ENCODE measurements around the gene AGPAT2. TPM values are rescaled to one million over a fixed set of nuclear protein-coding genes. Genes with fewer than 3 reads are reported as not detected.

Gene AGPAT2
- total RNA-seq, 2 donors from 2014 or later, result 94.2 to 275 TPM

DNA sequence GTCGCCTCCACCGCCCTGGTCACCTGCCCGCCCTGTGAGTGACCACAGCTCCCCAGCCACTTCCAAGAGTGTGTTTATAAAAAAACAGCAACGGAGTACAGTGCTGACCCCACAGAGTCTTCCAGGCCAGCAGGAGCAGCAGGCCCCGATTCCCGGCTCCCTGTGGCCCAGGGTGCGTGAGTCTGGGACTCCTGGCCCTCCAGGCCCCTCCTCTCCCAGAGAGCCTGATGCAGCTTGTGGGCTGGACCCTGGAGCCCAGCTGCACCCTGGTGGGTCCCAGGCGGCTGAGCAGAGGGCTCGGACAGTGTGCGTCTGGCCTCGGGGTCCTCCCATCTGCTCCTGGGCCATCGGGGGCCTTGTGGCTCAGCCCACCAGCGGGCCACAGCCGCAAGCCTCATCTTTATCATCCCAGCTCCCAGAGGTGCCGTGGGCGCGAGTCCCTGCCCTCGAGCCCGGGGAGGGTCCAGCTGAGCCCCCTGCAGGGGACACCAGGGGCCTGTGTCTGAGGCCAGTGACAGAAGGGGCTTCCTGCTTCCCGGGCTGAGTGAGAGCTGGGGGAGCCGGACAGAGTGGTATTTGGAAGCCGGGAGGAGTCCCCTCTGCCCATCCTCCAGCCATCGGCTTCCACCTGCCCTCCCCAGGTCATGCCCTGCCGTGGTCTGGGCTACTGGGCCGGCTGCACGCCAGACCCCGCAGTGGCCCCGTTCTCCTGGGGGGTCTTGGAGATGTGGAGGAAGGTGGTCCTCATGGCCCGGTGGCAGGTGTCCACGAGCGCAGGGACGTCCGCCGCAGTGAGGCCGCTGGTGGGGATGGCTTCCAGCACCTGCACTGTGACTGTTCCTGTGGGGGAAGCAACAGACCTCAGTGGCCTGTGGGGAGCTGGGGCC is 13.9 kb downstream of the AGPAT2 start:
- WGBS, 2 donors, result 88 to 92% methylated on average over 9 to 29 of the region's 35 CpGs
- no peak overlapping the region for H3K4me3 ChIP-seq
- intact Hi-C loops (cut with DNase I), result no loop called here
- no peaks in the 10 kb centered on the region for H3K36me3 ChIP-seq (replicated peaks in 1 of 2; ENCODE audit: insufficient read depth in 1 of 2, low read depth in 2 of 2)
- no peak for ATAC-seq
- no peaks in the 10 kb centered on the region for H3K27me3 ChIP-seq
- TF ChIP-seq, protein P1, sequence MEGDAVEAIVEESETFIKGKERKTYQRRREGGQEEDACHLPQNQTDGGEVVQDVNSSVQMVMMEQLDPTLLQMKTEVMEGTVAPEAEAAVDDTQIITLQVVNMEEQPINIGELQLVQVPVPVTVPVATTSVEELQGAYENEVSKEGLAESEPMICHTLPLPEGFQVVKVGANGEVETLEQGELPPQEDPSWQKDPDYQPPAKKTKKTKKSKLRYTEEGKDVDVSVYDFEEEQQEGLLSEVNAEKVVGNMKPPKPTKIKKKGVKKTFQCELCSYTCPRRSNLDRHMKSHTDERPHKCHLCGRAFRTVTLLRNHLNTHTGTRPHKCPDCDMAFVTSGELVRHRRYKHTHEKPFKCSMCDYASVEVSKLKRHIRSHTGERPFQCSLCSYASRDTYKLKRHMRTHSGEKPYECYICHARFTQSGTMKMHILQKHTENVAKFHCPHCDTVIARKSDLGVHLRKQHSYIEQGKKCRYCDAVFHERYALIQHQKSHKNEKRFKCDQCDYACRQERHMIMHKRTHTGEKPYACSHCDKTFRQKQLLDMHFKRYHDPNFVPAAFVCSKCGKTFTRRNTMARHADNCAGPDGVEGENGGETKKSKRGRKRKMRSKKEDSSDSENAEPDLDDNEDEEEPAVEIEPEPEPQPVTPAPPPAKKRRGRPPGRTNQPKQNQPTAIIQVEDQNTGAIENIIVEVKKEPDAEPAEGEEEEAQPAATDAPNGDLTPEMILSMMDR (IDR thresholded peaks at IDR 0.05), result no peak
- no peak for TF ChIP-seq POLR2A (IDR thresholded peaks at IDR 0.05)
- peaks cover 53% of the 10 kb centered on the region for H3K4me1 ChIP-seq
- no peak overlapping the region for H3K27ac ChIP-seq
- no peaks in the 10 kb centered on the region for H3K9me3 ChIP-seq
- no peak for DNase-seq

DNA sequence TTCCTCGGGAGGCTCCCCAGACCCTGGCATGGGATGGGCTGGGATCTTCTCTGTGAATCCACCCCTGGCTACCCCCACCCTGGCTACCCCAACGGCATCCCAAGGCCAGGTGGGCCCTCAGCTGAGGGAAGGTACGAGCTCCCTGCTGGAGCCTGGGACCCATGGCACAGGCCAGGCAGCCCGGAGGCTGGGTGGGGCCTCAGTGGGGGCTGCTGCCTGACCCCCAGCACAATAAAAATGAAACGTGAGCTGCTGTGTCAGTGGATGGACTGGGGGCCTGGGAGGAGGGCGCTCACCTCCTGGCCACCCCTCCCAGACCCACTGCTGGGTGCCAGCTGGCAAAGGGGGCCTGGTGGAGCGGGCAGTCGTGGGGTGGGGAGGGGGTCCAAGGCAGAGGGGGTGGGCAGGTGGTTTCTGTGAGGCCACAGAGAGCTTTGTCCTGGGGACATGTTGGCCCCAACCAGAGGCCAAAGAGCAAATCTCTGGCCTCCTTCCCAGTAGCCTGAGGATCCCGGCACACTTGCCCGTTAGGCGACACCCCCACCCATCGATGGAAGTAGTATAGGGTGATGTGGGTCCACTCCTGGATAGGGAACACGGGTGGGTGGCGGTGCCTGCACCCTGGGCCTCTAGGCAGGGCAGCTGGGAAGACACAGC is 14.7 kb downstream of the AGPAT2 start:
- H3K27me3 ChIP-seq, result no peaks in the 10 kb centered on the region
- 60 to 61% methylated on average over 3 to 14 of the region's 14 CpGs for WGBS, 2 donors
- no peaks in the 10 kb centered on the region for H3K36me3 ChIP-seq (replicated peaks in 1 of 2; ENCODE audit: insufficient read depth in 1 of 2, low read depth in 2 of 2)
- TF ChIP-seq, protein P1 (IDR thresholded peaks at IDR 0.05), result no peak
- TF ChIP-seq POLR2A (IDR thresholded peaks at IDR 0.05), result no peak
- intact Hi-C loops (cut with DNase I), result no loop called here
- ATAC-seq (no peak), DNase-seq (no peak)
- peaks cover 52% of the 10 kb centered on the region for H3K4me1 ChIP-seq
- H3K4me3 ChIP-seq, result no peak overlapping the region
- H3K27ac ChIP-seq, result no peak overlapping the region
- no peaks in the 10 kb centered on the region for H3K9me3 ChIP-seq

DNA sequence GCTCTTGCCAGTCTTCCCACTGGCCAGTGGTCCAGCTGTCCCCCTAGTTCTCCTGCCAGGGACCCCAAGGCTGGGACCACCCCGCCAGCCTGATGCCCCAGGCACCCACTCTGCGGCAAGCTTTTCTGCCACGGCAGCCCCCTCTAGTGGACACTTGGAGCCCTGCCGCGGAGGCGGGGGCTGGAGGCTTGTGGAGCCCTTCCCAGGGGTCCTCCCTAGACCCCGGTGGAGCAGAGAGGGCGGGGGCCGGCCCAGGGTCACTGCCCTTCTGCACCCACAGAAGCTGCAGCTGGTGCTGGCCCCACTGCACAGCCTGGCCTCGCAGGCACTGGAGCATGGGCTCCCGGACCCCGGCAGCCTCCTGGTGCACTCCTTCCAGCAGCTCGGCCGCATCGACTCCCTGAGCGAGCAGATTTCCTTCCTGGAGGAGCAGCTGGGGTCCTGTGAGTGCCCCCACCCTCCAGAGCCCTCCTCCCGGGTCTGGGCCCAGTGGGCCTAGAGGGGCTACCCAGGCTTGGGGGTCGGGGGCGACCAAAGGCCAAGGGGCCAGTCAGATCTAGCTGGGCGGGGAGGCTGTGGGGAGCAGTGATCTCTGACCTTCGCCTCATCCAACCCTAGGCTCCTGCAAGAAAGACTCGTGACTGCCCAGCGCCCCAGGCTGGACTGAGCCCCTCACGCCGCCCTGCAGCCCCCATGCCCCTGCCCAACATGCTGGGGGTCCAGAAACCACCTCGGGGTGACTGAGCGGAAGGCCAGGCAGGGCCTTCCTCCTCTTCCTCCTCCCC is 15.4 kb downstream of the AGPAT2 start:
- ATAC-seq (peak; percentile 31), DNase-seq (peak; percentile 45 to 64 (median 60))
- intact Hi-C loops (cut with DNase I), result no loop called here
- H3K4me1 ChIP-seq, result peaks cover 46% of the 10 kb centered on the region
- WGBS, 2 donors, result 0 to 41% methylated on average over 1 to 25 of the region's 27 CpGs
- no peak overlapping the region for H3K27ac ChIP-seq
- no peak overlapping the region for H3K4me3 ChIP-seq
- no peaks in the 10 kb centered on the region for H3K9me3 ChIP-seq
- H3K36me3 ChIP-seq (replicated peaks in 1 of 2; ENCODE audit: insufficient read depth in 1 of 2, low read depth in 2 of 2), result no peaks in the 10 kb centered on the region
- TF ChIP-seq POLR2A (IDR thresholded peaks at IDR 0.05), result no peak
- TF ChIP-seq, protein P1 (IDR thresholded peaks at IDR 0.05), result peak; percentile 69 to 92 (median 74)
- H3K27me3 ChIP-seq, result no peaks in the 10 kb centered on the region

DNA sequence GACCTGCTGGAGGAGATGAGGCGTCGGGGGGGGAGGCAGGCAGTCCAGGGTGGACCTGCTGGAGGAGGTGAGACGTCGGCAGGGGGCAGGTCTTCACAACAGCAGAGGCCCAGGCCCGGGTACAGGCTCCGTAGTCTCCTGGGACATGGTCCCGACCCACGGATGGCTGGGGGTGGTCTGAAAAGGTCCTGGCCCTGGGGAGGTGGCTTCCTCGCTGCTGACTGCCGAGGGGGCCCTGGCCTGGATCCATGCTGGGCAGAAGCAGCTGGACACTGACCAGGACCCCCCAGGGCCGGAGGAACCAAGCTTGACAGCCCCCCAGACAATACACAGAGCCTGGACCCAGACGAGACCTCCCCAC is 16.0 kb downstream of the AGPAT2 start:
- no peak overlapping the region for H3K27ac ChIP-seq
- H3K4me1 ChIP-seq, result peaks cover 43% of the 10 kb centered on the region
- H3K4me3 ChIP-seq, result no peak overlapping the region
- no peak for ATAC-seq
- no peaks in the 10 kb centered on the region for H3K9me3 ChIP-seq
- no peaks in the 10 kb centered on the region for H3K36me3 ChIP-seq (replicated peaks in 1 of 2; ENCODE audit: insufficient read depth in 1 of 2, low read depth in 2 of 2)
- peak in 2 of 4 donors; percentile 56 to 58 for DNase-seq
- no peak for TF ChIP-seq POLR2A (IDR thresholded peaks at IDR 0.05)
- TF ChIP-seq, protein P1 (IDR thresholded peaks at IDR 0.05), result no peak
- WGBS, 2 donors, result 46% methylated on average over 12 of the region's 12 CpGs; no CpG with 5 or more reads in 1 of the 2 donors
- intact Hi-C loops (cut with DNase I), result no loop called here
- no peaks in the 10 kb centered on the region for H3K27me3 ChIP-seq

Data from body of pancreas (tissue), 4 donors.